Measurements from ENCODE around the gene PLA2G3. TPM values are rescaled to one million over a fixed set of nuclear protein-coding genes. Genes with fewer than 3 reads are reported as not detected.

Gene PLA2G3
- total RNA-seq, 1 experiment from 2014 or later: not detected

GRCh38 chr22:31084811-31085492, 55.4 kb downstream of the PLA2G3 start:
- Histone ChIP-seq H4K20me1 (ENCODE audit: insufficient read depth) (no peaks in the 10 kb centered on the region), H3K9me2 (ENCODE audit: insufficient read depth) (no peaks in the 10 kb centered on the region), H3K79me2 (ENCODE audit: insufficient read depth, low read length) (peaks cover 57% of the 10 kb centered on the region), H3K27me3 (ENCODE audit: insufficient read depth, low read length) (no peaks in the 10 kb centered on the region), H3K9ac (ENCODE audit: low read length) (peak overlapping the region; percentile 92), H3K36me3 (ENCODE audit: control insufficient read depth in 1 of 2, insufficient read depth in 2 of 2, low read length in 2 of 2) (peaks cover 15 to 21% of the 10 kb centered on the region in 2 experiments; a peak in 3 of 4 replicates), H2AFZ (ENCODE audit: low read depth, low read length, poor library complexity, severe bottlenecking) (no peak overlapping the region), H3K27ac (ENCODE audit: low read depth, low read length) (peak overlapping the region; percentile 94), H3K4me3 (replicated peaks in 1 of 2; ENCODE audit: low read depth in 1 of 2, low read length in 2 of 2) (peak overlapping the region; percentile 78 to 80), H3K4me2 (ENCODE audit: low read length) (peak overlapping the region; percentile 85), H3K4me1 (ENCODE audit: control insufficient read depth in 1 of 2, insufficient read depth in 2 of 2, low read length in 2 of 2) (peaks cover 28 to 64% of the 10 kb centered on the region in 2 experiments), H3K9me3 (ENCODE audit: control insufficient read depth in 1 of 2, insufficient read depth in 1 of 2, low read depth in 1 of 2, low read length in 2 of 2) (no peaks in the 10 kb centered on the region)
- BruUV-seq (replicated peaks): no TSS peak
- intact Hi-C loops (cut with micrococcal nuclease): loop anchor here (1.0 to 10.0 kb wide), 5 partner anchors 118 to 660 kb away; partner anchors contain the start of genes MORC2, MTFP1 and TUG1
- peak; percentile 64 for ATAC-seq
- ChIA-PET POLR2A (interaction anchor here (0.6 to 7.6 kb wide), 5 partner anchors 11 to 135 kb away, joined by 4 to 86 read pairs (median 7); partner anchors contain the start of genes MORC2, SELENOM and TUG1), RAD21 (ENCODE audit: low non-redundant PET in 1 of 2, low total read pairs in 2 of 2, uncharacterized antibody in 2 of 2, unreplicated experiment in 2 of 2) (interaction anchor here (0.6 to 1.0 kb wide), 2 partner anchors 135 to 139 kb away, joined by 3 to 4 read pairs; no protein-coding TSS in a partner anchor), CTCF (interaction anchor here (0.6 to 5.1 kb wide), 17 partner anchors 9 to 707 kb away, joined by 3 to 25 read pairs (median 4); partner anchors contain the start of genes SELENOM and TUG1)
- no peak for TF ChIP-seq CBX3 (IDR thresholded peaks at IDR 0.05; ENCODE audit: low read depth)
- peak; percentile 85 for TF ChIP-seq YY1 (IDR thresholded peaks at IDR 0.05; ENCODE audit: extremely low read depth, insufficient replicate concordance, low read depth, low read length)
- no peak for TF ChIP-seq MAX (IDR thresholded peaks at IDR 0.05)
- TF ChIP-seq JUND (IDR thresholded peaks at IDR 0.05): no peak
- TF ChIP-seq TCF7L2 (IDR thresholded peaks at IDR 0.05; ENCODE audit: borderline replicate concordance, extremely low read depth, insufficient read depth, insufficient read length): no peak
- TF ChIP-seq CTCF (IDR thresholded peaks at IDR 0.05 in 2 of 3, conservative IDR thresholded peaks at IDR 0.05 in 1 of 3; ENCODE audit: borderline replicate concordance in 1 of 3, insufficient read depth in 1 of 3, low read depth in 2 of 3, low read length in 2 of 3): peak in 2 of 3 experiments; percentile 83 to 92; a peak in 4 of 6 replicates
- no peak for TF ChIP-seq EGR1 (IDR thresholded peaks at IDR 0.05; ENCODE audit: low read depth)
- TF ChIP-seq POLR2A (IDR thresholded peaks at IDR 0.05; ENCODE audit: borderline replicate concordance, extremely low read depth, insufficient read depth, insufficient read length): peak; percentile 60
- no peak for TF ChIP-seq FOSL1 (IDR thresholded peaks at IDR 0.05; ENCODE audit: low read depth)
- TF ChIP-seq CEBPB (IDR thresholded peaks at IDR 0.05; ENCODE audit: low read depth): no peak
- TF ChIP-seq ZFX (IDR thresholded peaks at IDR 0.05): peak; percentile 65
- TF ChIP-seq REST (IDR thresholded peaks at IDR 0.05; ENCODE audit: low read depth): no peak
- peak; percentile 83 for TF ChIP-seq POLR2AphosphoS5 (IDR thresholded peaks at IDR 0.05; ENCODE audit: low read depth, low read length)
- TF ChIP-seq SIN3A (IDR thresholded peaks at IDR 0.05; ENCODE audit: low read depth): no peak
- no peak for TF ChIP-seq ELF1 (IDR thresholded peaks at IDR 0.05; ENCODE audit: borderline replicate concordance, low read depth)
- no peak for TF ChIP-seq RAD21 (IDR thresholded peaks at IDR 0.05; ENCODE audit: low read depth)
- DNase-seq (ENCODE audit: low read depth, low spot score): no peak

All from HCT116 (cell line).